OCI-LY3 (cell line): ENCODE results near the gene NDUFS8.

Experiments
- EZH2phosphoT487 ChIP-seq: fragments of 200-600 bp; shearing (Covaris generic); IDR thresholded peaks from 2 replicates; pipeline ENCODE4 v1.6.1; 2018; ENCODE audit warnings: antibody characterized with exemption, mixed run types, low read depth
- TF ChIP-seq, protein P1 (sequence below): fragments of 200-600, 300-600 bp; sonication (generic); IDR thresholded peaks from 2 replicates; pipeline ENCODE4 v1.5.1; 2014; ENCODE audit warnings: antibody characterized with exemption, low read length, low read depth

DNA sequence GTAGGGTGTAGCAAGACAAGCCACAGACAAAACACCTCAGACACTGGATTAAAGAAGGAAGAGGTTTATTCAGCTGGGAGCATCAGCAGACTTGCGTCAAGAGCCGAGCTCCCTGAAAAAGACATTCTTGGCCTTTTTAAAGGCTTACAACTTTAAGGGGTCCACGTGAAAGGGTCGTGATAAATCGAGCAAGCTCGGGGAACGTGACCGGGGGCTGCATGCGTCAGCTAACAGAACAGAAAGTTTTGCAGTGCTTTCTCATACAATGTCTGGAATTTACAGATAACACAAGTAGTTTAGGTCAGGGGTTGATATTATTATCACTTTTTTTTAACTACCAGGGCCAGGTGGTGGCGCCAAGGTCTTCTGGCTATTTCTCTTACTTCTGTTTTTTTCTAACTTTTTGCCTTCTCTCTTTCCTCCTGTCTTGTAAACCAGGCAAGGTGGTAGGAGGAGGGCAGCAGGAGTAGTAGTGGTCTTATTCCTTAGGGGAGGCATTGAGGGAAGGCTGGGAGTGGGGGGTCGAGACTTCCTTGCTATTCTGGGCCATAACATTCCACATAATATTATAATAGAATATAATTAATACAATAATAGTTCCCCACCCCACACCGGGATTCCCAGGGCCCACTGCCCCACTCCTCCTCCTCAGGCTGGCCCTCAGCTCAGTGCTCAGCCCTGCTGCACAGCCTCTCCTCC, 20.9 kb upstream of the NDUFS8 start:
- TF ChIP-seq, protein P1, sequence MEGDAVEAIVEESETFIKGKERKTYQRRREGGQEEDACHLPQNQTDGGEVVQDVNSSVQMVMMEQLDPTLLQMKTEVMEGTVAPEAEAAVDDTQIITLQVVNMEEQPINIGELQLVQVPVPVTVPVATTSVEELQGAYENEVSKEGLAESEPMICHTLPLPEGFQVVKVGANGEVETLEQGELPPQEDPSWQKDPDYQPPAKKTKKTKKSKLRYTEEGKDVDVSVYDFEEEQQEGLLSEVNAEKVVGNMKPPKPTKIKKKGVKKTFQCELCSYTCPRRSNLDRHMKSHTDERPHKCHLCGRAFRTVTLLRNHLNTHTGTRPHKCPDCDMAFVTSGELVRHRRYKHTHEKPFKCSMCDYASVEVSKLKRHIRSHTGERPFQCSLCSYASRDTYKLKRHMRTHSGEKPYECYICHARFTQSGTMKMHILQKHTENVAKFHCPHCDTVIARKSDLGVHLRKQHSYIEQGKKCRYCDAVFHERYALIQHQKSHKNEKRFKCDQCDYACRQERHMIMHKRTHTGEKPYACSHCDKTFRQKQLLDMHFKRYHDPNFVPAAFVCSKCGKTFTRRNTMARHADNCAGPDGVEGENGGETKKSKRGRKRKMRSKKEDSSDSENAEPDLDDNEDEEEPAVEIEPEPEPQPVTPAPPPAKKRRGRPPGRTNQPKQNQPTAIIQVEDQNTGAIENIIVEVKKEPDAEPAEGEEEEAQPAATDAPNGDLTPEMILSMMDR = peak; percentile 55
- no peak for TF ChIP-seq EZH2phosphoT487
